Epithelial cell of proximal tubule (primary cell): ENCODE measurements around the gene LKAAEAR1. TPM values are rescaled to one million over a fixed set of nuclear protein-coding genes. Genes with fewer than 3 reads are reported as not detected.

Experiments used
- DNase-seq: peaks from one replicate; pipeline ENCODE4 v3.0.0-alpha.2; 2011; ENCODE audit warnings: low read depth
- H3K4me3 ChIP-seq: 2 replicates; pipeline ENCODE4 v1.5.1; 2011; ENCODE audit warnings: low read depth, mild to moderate bottlenecking, low read length
- total RNA-seq: library from RNA; depleted of rRNA; stranded (reverse); fragments of >200 nt; gene quantifications from 2 replicates; pipeline ENCODE4 v1.2.3, GENCODE V29; 2015
- TF ChIP-seq, protein P1 (sequence below): conservative IDR thresholded peaks from 2 replicates; pipeline ENCODE4 v1.5.1; 2012; ENCODE audit warnings: low read depth, mild to moderate bottlenecking, low read length

Gene LKAAEAR1
- total RNA-seq, 1 donor from 2014 or later: not detected

DNA sequence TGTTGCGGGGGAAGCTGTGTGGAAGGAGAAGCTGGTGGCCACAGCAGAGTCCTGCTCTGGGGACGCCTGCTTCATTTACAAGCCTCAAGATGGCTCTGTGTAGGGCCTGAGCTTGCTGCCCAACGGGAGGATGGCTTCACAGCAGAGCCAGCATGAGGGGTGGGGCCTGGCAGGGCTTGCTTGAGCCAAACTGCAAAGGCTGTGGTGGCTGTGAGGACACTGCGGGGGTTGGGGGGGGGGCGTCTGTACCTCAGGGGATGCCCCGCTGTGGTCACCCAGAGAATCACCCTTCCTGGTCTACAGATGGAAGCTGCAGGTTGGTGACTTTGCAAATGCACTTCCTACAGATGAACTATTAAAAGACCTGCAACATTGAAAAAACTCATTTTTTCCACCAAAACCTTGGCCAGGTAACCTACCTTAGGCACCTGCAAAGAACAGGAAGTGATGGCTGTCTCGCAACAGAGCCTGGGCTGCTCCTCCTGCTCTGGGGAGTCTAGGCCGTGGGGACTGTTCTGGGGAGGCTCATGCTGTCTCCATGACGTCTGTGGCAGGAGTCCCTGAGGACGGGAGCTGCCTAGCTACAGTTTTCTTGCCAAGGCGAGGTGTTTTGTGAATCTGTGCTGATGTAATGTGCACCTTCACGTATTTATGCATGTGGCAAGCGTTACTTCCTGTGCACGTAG, 15.8 kb upstream of the LKAAEAR1 start:
- H3K4me3 ChIP-seq: no peak overlapping the region
- no peak for DNase-seq
- TF ChIP-seq, protein P1, sequence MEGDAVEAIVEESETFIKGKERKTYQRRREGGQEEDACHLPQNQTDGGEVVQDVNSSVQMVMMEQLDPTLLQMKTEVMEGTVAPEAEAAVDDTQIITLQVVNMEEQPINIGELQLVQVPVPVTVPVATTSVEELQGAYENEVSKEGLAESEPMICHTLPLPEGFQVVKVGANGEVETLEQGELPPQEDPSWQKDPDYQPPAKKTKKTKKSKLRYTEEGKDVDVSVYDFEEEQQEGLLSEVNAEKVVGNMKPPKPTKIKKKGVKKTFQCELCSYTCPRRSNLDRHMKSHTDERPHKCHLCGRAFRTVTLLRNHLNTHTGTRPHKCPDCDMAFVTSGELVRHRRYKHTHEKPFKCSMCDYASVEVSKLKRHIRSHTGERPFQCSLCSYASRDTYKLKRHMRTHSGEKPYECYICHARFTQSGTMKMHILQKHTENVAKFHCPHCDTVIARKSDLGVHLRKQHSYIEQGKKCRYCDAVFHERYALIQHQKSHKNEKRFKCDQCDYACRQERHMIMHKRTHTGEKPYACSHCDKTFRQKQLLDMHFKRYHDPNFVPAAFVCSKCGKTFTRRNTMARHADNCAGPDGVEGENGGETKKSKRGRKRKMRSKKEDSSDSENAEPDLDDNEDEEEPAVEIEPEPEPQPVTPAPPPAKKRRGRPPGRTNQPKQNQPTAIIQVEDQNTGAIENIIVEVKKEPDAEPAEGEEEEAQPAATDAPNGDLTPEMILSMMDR: no peak

DNA sequence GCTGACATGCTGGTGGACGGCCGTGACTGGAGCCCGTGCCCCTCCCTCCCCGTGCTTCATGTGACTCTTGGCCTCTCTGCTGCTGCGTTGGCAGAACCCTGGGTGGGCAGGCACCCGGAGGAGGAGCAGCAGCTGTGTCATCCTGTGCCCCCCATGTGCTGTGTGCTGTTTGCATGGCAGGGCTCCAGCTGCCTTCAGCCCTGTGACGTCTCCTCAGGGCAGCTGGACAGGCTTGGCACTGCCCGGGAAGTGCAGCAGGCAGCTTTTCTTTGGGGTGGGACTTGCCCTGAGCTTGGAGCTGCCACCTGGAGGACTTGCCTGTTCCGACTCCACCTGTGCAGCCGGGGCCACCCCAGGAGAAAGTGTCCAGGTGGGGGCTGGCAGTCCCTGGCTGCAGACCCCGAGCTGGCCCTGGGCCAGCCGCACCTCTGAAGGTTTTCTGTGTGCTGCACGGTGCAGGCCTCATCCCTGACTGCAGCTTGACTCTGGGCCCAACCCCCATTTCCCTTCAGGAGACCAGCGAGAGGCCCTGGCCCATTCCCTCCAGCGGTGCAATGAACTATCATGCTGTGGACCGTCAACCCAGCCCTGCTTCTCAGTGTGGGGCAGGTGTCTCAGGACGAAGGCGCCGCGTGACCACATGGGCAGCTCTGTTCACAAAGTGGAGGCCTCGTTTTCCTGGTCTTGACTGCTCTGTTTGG, 15.0 kb upstream of the LKAAEAR1 start:
- no peak for DNase-seq
- H3K4me3 ChIP-seq: no peak overlapping the region
- TF ChIP-seq, protein P1: no peak

DNA sequence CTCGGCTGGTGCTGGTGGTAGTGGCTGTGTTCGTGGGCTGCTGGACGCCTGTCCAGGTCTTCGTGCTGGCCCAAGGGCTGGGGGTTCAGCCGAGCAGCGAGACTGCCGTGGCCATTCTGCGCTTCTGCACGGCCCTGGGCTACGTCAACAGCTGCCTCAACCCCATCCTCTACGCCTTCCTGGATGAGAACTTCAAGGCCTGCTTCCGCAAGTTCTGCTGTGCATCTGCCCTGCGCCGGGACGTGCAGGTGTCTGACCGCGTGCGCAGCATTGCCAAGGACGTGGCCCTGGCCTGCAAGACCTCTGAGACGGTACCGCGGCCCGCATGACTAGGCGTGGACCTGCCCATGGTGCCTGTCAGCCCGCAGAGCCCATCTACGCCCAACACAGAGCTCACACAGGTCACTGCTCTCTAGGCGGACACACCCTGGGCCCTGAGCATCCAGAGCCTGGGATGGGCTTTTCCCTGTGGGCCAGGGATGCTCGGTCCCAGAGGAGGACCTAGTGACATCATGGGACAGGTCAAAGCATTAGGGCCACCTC, 14.3 kb upstream of the LKAAEAR1 start:
- H3K4me3 ChIP-seq: no peak overlapping the region
- TF ChIP-seq, protein P1: no peak
- DNase-seq: no peak

DNA sequence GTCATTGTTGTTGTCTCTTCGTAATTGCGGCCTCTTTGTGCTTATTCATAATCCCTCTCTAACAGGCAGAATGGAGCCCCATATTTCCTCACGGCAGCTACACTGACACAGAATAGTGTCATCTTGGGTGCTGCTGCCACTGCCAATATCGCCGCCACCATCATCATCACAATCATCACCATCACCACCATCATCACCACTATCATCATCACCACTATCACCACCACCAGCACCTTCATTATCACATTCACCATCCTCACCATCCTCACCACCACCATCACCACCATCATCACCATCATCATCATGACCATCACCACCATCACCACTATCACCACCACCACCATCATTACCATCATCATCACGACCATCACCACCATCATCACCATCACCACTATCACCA, 12.3 kb upstream of the LKAAEAR1 start:
- no peak overlapping the region for H3K4me3 ChIP-seq
- no peak for DNase-seq
- TF ChIP-seq, protein P1: no peak

DNA sequence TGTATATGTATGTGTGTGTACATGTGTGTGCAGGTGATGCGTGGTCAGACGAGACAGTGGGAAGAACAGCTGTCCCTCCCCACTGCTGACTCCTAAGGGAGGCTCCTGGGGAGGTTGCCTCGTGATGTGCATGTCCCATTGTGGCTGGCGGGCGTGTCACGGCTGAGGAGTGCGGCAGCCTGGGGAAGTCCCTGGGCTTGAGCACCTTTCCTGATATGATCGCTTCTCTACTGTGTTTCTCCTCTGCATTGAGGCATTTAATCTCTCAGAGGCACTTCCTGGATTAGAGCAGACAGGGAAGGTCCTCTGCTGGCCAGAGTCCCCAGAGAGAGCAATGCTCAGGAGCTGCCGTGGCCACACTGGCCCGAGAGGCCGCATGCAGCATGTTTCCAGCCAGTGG, 11.7 kb upstream of the LKAAEAR1 start:
- H3K4me3 ChIP-seq: no peak overlapping the region
- DNase-seq: no peak
- TF ChIP-seq, protein P1: no peak

GRCh38 chr20:64095455-64095854, 11.3 kb upstream of the LKAAEAR1 start:
- no peak overlapping the region for H3K4me3 ChIP-seq
- TF ChIP-seq, protein P1: no peak
- DNase-seq: no peak
